Smooth muscle cell (in vitro differentiated cells): ENCODE results near the gene NMNAT1. TPM values are rescaled to one million over a fixed set of nuclear protein-coding genes. Genes with fewer than 3 reads are reported as not detected.
A peak's percentile ranks its signal among the peaks of the same experiment; 100 is the strongest.

Source experiments
- DNase-seq: peaks from one replicate; lab custom pipeline; 2025; ENCODE audit not compliant: unreplicated experiment; lab: John Stamatoyannopoulos, UW
- H2AFZ ChIP-seq: fragments of 200-600 bp; sonication (generic); 2 replicates; pipeline ENCODE4 v1.6.0; 2016; ENCODE audit warnings: antibody characterized with exemption, low read depth, mild to moderate bottlenecking
- H3F3A ChIP-seq: fragments of 200-600 bp; sonication (generic); 2 replicates; pipeline ENCODE4 v1.6.0; 2017; ENCODE audit warnings: antibody characterized with exemption, low read depth
- H3K27ac ChIP-seq: fragments of 200-600 bp; sonication (generic); 2 replicates; pipeline ENCODE4 v1.5.1; 2016; ENCODE audit warnings: low read depth, mild to moderate bottlenecking
- H3K27me3 ChIP-seq: fragments of 200-600 bp; sonication (generic); 2 replicates; pipeline ENCODE4 v1.6.1; 2016; ENCODE audit warnings: low read depth, mild to moderate bottlenecking
- H3K36me3 ChIP-seq: fragments of 200-600 bp; sonication (generic); 2 replicates; pipeline ENCODE4 v1.5.1; 2016; ENCODE audit warnings: low read depth
- H3K4me1 ChIP-seq: fragments of 200-600 bp; sonication (generic); 2 replicates; pipeline ENCODE4 v1.5.1; 2016; ENCODE audit warnings: low read depth
- H3K4me2 ChIP-seq: fragments of 200-600 bp; sonication (generic); 2 replicates; pipeline ENCODE4 v1.6.0; 2016; ENCODE audit warnings: mild to moderate bottlenecking
- H3K4me3 ChIP-seq: fragments of 200-600 bp; sonication (generic); 2 replicates; pipeline ENCODE4 v1.5.1; 2016; ENCODE audit warnings: mild to moderate bottlenecking
- H3K79me2 ChIP-seq: fragments of 200-600 bp; sonication (generic); 2 replicates; pipeline ENCODE4 v1.6.0; 2016; ENCODE audit warnings: low read depth, mild to moderate bottlenecking
- H3K9ac ChIP-seq: fragments of 200-600 bp; sonication (generic); 2 replicates; pipeline ENCODE4 v1.6.0; 2016; ENCODE audit warnings: low read depth
- H3K9me3 ChIP-seq: fragments of 200-600 bp; sonication (generic); replicated peaks from 2 replicates; pipeline ENCODE4 v1.5.1; 2016; ENCODE audit warnings: low read depth
- H4K20me1 ChIP-seq: fragments of 200-600 bp; sonication (generic); 2 replicates; pipeline ENCODE4 v1.6.0; 2016; ENCODE audit warnings: low read depth
- CTCF ChIP-seq: fragments of 200-600 bp; sonication (generic); IDR thresholded peaks from 2 replicates; pipeline ENCODE4 v1.5.1; 2017; ENCODE audit warnings: borderline replicate concordance, mild to moderate bottlenecking, antibody characterized with exemption; ENCODE audit not compliant: insufficient read depth, poor library complexity, severe bottlenecking
- WGBS: methylation state at CpG from one replicate; pipeline ENCODE4 v1.1.7; 2016; ENCODE audit warnings: low lambda C conversion rate; 5-methylcytosine and 5-hydroxymethylcytosine counted together
- polyA plus RNA-seq: library from polyadenylated mRNA; unstranded; fragments of >200 nt; fragmentation: Nextera tagmentation; extraction: Ambion mirVana; gene quantifications from 2 replicates; pipeline ENCODE4 v1.2.1, GENCODE V29; 2016
- total RNA-seq: library from RNA; depleted of rRNA; stranded (reverse); fragments of >200 nt; gene quantifications from 2 replicates; pipeline ENCODE4 v1.2.3, GENCODE V29; 2014

Gene NMNAT1
- total and polyA plus RNA-seq, 2 experiments from 2014 or later = 7.4 to 9.8 TPM

GRCh38 chr1:9904596-9904995, 38.7 kb upstream of the NMNAT1 start:
- DNase-seq = no peak
- Histone ChIP-seq H3K9me3 (no peaks in the 10 kb centered on the region), H3F3A (peaks cover 6% of the 10 kb centered on the region), H3K79me2 (peaks cover 46% of the 10 kb centered on the region), H3K4me1 (peaks cover 6% of the 10 kb centered on the region), H3K4me2 (peak overlapping the region; percentile 67), H3K27me3 (no peaks in the 10 kb centered on the region), H2AFZ (no peak overlapping the region), H3K4me3 (no peak overlapping the region), H3K27ac (peak overlapping the region; percentile 88), H3K9ac (peak overlapping the region; percentile 60), H4K20me1 (peaks cover 16% of the 10 kb centered on the region), H3K36me3 (no peaks in the 10 kb centered on the region)
- WGBS = 10% methylated on average over 3 of the region's 3 CpGs
- no peak for TF ChIP-seq CTCF

- Histone ChIP-seq H3K4me3 (no peak overlapping the region), H2AFZ (no peak overlapping the region), H3F3A (peaks cover 6% of the 10 kb centered on the region), H3K27me3 (no peaks in the 10 kb centered on the region), H3K4me1 (peaks cover 6% of the 10 kb centered on the region), H3K9ac (peak overlapping the region; percentile 60), H3K27ac (peak overlapping the region; percentile 88), H3K36me3 (no peaks in the 10 kb centered on the region), H3K9me3 (no peaks in the 10 kb centered on the region), H3K79me2 (peaks cover 44% of the 10 kb centered on the region), H3K4me2 (peak overlapping the region; percentile 67), H4K20me1 (peaks cover 13% of the 10 kb centered on the region)
- WGBS = 60% methylated on average over 4 of the region's 4 CpGs
- no peak for TF ChIP-seq CTCF
- no peak for DNase-seq
Observed at GRCh38 chr1:9905010-9905409, 38.3 kb upstream of the NMNAT1 start.

GRCh38 chr1:9906466-9906865, 36.8 kb upstream of the NMNAT1 start:
- no peak overlapping the region for H2AFZ ChIP-seq
- WGBS = 98% methylated on average over 2 of the region's 2 CpGs

More at GRCh38 chr1:9906466-9906865, 36.8 kb upstream of the NMNAT1 start:
- H4K20me1 ChIP-seq = peaks cover 11% of the 10 kb centered on the region
- H3K4me2 ChIP-seq = no peak overlapping the region
- H3K9me3 ChIP-seq = no peaks in the 10 kb centered on the region
- peaks cover 44% of the 10 kb centered on the region for H3K79me2 ChIP-seq
- TF ChIP-seq CTCF = no peak
- peaks cover 12% of the 10 kb centered on the region for H3K4me1 ChIP-seq
- H3F3A ChIP-seq = peaks cover 13% of the 10 kb centered on the region
- H3K36me3 ChIP-seq = no peaks in the 10 kb centered on the region
- H3K9ac ChIP-seq = no peak overlapping the region
- H3K4me3 ChIP-seq = no peak overlapping the region
- H3K27ac ChIP-seq = no peak overlapping the region
- no peak for DNase-seq
- no peaks in the 10 kb centered on the region for H3K27me3 ChIP-seq
